Measurements from ENCODE around the gene INO80B.

DNA sequence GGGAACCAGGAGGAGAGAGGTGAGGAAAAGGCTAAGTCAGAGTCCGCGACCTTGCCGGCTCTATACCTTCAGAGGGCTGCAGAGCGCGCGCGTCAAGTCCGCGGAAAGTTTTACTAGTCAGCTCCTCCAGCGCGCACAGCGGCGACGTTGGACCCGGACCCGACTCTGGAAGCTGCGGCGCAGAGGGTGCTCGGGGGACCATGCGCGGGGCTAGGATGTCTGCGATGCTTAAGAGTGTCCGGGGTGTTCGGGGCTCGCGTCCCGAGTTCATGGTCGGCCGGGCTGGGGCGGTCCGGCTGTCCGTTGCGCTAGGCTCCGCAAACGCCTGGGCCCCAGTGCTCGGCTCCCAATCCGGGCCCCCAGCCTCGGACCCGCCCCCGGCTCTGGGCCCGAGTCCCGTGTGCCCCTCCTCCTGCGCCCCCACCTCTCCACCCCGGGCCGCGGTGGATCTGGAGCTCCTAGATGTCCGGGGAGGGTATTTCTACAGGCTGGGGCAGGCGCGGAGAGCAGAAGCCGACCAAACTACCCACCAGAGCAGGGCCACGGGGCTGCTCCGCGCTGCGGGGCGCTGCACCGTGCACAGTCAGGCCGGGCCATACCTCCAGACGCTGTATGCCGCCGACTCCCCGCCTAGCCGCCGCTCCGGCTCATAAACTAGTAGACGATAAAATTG lies 44.5 kb downstream of the INO80B start, which contains the start of gene LBX2:
- TF ChIP-seq, protein P1, sequence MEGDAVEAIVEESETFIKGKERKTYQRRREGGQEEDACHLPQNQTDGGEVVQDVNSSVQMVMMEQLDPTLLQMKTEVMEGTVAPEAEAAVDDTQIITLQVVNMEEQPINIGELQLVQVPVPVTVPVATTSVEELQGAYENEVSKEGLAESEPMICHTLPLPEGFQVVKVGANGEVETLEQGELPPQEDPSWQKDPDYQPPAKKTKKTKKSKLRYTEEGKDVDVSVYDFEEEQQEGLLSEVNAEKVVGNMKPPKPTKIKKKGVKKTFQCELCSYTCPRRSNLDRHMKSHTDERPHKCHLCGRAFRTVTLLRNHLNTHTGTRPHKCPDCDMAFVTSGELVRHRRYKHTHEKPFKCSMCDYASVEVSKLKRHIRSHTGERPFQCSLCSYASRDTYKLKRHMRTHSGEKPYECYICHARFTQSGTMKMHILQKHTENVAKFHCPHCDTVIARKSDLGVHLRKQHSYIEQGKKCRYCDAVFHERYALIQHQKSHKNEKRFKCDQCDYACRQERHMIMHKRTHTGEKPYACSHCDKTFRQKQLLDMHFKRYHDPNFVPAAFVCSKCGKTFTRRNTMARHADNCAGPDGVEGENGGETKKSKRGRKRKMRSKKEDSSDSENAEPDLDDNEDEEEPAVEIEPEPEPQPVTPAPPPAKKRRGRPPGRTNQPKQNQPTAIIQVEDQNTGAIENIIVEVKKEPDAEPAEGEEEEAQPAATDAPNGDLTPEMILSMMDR (IDR thresholded peaks at IDR 0.05; ENCODE audit: insufficient read depth, low read length) = no peak
- no peak for TF ChIP-seq POLR2AphosphoS5 (IDR thresholded peaks at IDR 0.05; ENCODE audit: low read depth)

Measured in HL-60 (cell line).